A673 (cell line): ENCODE measurements around the gene SP140L.

Experiments used
- CTCF ChIP-seq: fragments of 300-800, 200-600 bp; sonication (generic); conservative IDR thresholded peaks from 2 replicates; pipeline ENCODE4 v1.5.1; 2017; ENCODE audit warnings: low read depth, mild to moderate bottlenecking, antibody characterized with exemption, low read length, moderate library complexity, mixed read lengths
- EZH2 ChIP-seq: fragments of 200-600 bp; sonication (generic); IDR thresholded peaks from 2 replicates; pipeline ENCODE4 v1.6.1; 2017; ENCODE audit warnings: borderline replicate concordance, low read depth, mild to moderate bottlenecking, mixed read lengths, antibody characterized with exemption, low read length; ENCODE audit not compliant: poor library complexity, severe bottlenecking

GRCh38 chr2:230414302-230414701 is 87.3 kb downstream of the SP140L start:
- TF ChIP-seq CTCF: no peak
- no peak for TF ChIP-seq EZH2
